Large intestine (tissue), 12 donors: ENCODE data around the gene SP4. TPM values are rescaled to one million over a fixed set of nuclear protein-coding genes. Genes with fewer than 3 reads are reported as not detected.

Experiments
- DNase-seq, 2 donors: peaks; one replicate each; pipeline versions ENCODE4 v3.0.0 to v3.0.0-alpha.2; 2013
- H3K27ac ChIP-seq: one replicate; pipeline ENCODE4 v1.5.1; 2013; ENCODE audit warnings: low read length
- H3K27me3 ChIP-seq: 2 replicates; pipeline ENCODE4 v1.6.1; 2013; ENCODE audit warnings: low read length; ENCODE audit not compliant: control insufficient read depth, insufficient read depth
- H3K36me3 ChIP-seq: 2 replicates; pipeline ENCODE4 v1.6.1; 2013; ENCODE audit warnings: low read length; ENCODE audit not compliant: control insufficient read depth, insufficient read depth
- H3K4me1 ChIP-seq: one replicate; pipeline ENCODE4 v1.6.1; 2013; ENCODE audit warnings: low read length; ENCODE audit not compliant: control insufficient read depth, insufficient read depth
- H3K4me3 ChIP-seq: one replicate; pipeline ENCODE4 v1.5.1; 2013; ENCODE audit warnings: low read length
- H3K9me3 ChIP-seq: one replicate; pipeline ENCODE4 v1.6.1; 2013; ENCODE audit warnings: mild to moderate bottlenecking, low read depth, low read length, moderate library complexity; ENCODE audit not compliant: control insufficient read depth
- WGBS: methylation state at CpG from one replicate; pipeline ENCODE4 v1.1.5; 2013; ENCODE audit warnings: low lambda C conversion rate; ENCODE audit not compliant: insufficient coverage; 5-methylcytosine and 5-hydroxymethylcytosine counted together
- long read RNA-seq, 11 donors: transcript quantifications; one replicate each; lab custom pipeline, GENCODE V29; 2026
- polyA plus RNA-seq: library from polyadenylated mRNA; unstranded; fragments of 120-200 nt; gene quantifications from one replicate; pipeline ENCODE4 v1.2.1, GENCODE V29; 2013

SP4 gene
- 5.0 TPM for polyA plus RNA-seq
- long read RNA-seq, donor 1 = 0 reads
- long read RNA-seq, donor 2, full-length matches to known transcripts = 2 of 2 reads
- long read RNA-seq, donor 2, partial matches to known transcripts = 0 of 2 reads
- long read RNA-seq, donor 2, other reads (novel, unspliced or antisense) = 0 of 2 reads
- long read RNA-seq, donor 3 = 0 reads
- long read RNA-seq, donor 4 = 0 reads
- long read RNA-seq, donor 5 = 0 reads
- long read RNA-seq, donor 6, full-length matches to known transcripts = 1 of 1 reads
- long read RNA-seq, donor 6, partial matches to known transcripts = 0 of 1 reads
- long read RNA-seq, donor 6, other reads (novel, unspliced or antisense) = 0 of 1 reads
- long read RNA-seq, donor 7 = 0 reads
- long read RNA-seq, donor 8 = 0 reads
- long read RNA-seq, donor 9 = 0 reads
- long read RNA-seq, donor 10, full-length matches to known transcripts = 2 of 2 reads
- long read RNA-seq, donor 10, partial matches to known transcripts = 0 of 2 reads
- long read RNA-seq, donor 10, other reads (novel, unspliced or antisense) = 0 of 2 reads
- long read RNA-seq, donor 11 = 0 reads

GRCh38 chr7:21427871-21428658 is at the start of gene SP4:
Gene SP4 (plus strand): TSS chr7:21428083. CDS start chr7:21428252, 169 bp downstream.
- H3K36me3 ChIP-seq = no peaks in the 10 kb centered on the region

GRCh38 chr7:21383227-21384220 is 44.4 kb upstream of the SP4 start:
- no peak overlapping the region for H3K27ac ChIP-seq
- no peaks in the 10 kb centered on the region for H3K4me1 ChIP-seq
- no peak overlapping the region for H3K4me3 ChIP-seq
- 40% methylated on average over 1 of the region's 2 CpGs for WGBS
- no peak for DNase-seq
- no peaks in the 10 kb centered on the region for H3K9me3 ChIP-seq
- peaks cover 14% of the 10 kb centered on the region for H3K27me3 ChIP-seq
- no peaks in the 10 kb centered on the region for H3K36me3 ChIP-seq

More at GRCh38 chr7:21427871-21428658, at the start of gene SP4:
- WGBS = 0% methylated on average over 1 of the region's 63 CpGs
- Histone ChIP-seq H3K4me1 (peaks cover 3% of the 10 kb centered on the region), H3K4me3 (peak within 1 kb of the TSS; percentile 91), H3K27ac (peak within 1 kb of the TSS; percentile 93), H3K27me3 (no peaks in the 10 kb centered on the region), H3K9me3 (no peaks in the 10 kb centered on the region)
- peak; percentile 91 to 98 for DNase-seq

GRCh38 chr7:21393937-21394336 is 33.9 kb upstream of the SP4 start:
- no peak overlapping the region for H3K4me3 ChIP-seq
- peaks cover 46% of the 10 kb centered on the region for H3K27me3 ChIP-seq
- H3K36me3 ChIP-seq = no peaks in the 10 kb centered on the region
- no peak overlapping the region for H3K27ac ChIP-seq
- H3K4me1 ChIP-seq = no peaks in the 10 kb centered on the region
- 30% methylated on average over 1 of the region's 2 CpGs for WGBS
- DNase-seq = peak in 1 of 2 donors; percentile 47
- H3K9me3 ChIP-seq = no peaks in the 10 kb centered on the region

GRCh38 chr7:21401944-21402343 is 25.9 kb upstream of the SP4 start:
- DNase-seq = no peak
- 82% methylated on average over 2 of the region's 5 CpGs for WGBS
- no peaks in the 10 kb centered on the region for H3K9me3 ChIP-seq

GRCh38 chr7:21407796-21408480 is 19.9 kb upstream of the SP4 start:
- Histone ChIP-seq H3K36me3 (no peaks in the 10 kb centered on the region), H3K9me3 (no peaks in the 10 kb centered on the region), H3K27ac (no peak overlapping the region), H3K4me3 (no peak overlapping the region), H3K4me1 (no peaks in the 10 kb centered on the region), H3K27me3 (peaks cover 26% of the 10 kb centered on the region)
- DNase-seq = no peak
- 85% methylated on average over 4 of the region's 4 CpGs for WGBS

More at GRCh38 chr7:21401944-21402343, 25.9 kb upstream of the SP4 start:
- Histone ChIP-seq H3K4me3 (no peak overlapping the region), H3K27ac (no peak overlapping the region), H3K4me1 (no peaks in the 10 kb centered on the region), H3K27me3 (peaks cover 26% of the 10 kb centered on the region), H3K36me3 (no peaks in the 10 kb centered on the region)

GRCh38 chr7:21408481-21408820 is 19.4 kb upstream of the SP4 start:
- Histone ChIP-seq H3K27me3 (peaks cover 24% of the 10 kb centered on the region), H3K4me1 (no peaks in the 10 kb centered on the region), H3K9me3 (no peaks in the 10 kb centered on the region), H3K36me3 (no peaks in the 10 kb centered on the region), H3K27ac (no peak overlapping the region), H3K4me3 (no peak overlapping the region)
- WGBS = 100% methylated on average over 3 of the region's 3 CpGs
- no peak for DNase-seq

GRCh38 chr7:21412410-21412851 is 15.5 kb upstream of the SP4 start:
- H3K27ac ChIP-seq = no peak overlapping the region

GRCh38 chr7:21412957-21413356 is 14.9 kb upstream of the SP4 start:
- H3K4me1 ChIP-seq = no peaks in the 10 kb centered on the region
- peaks cover 16% of the 10 kb centered on the region for H3K27me3 ChIP-seq
- H3K4me3 ChIP-seq = no peak overlapping the region
- H3K27ac ChIP-seq = no peak overlapping the region
- H3K36me3 ChIP-seq = no peaks in the 10 kb centered on the region
- no peak for DNase-seq
- no peaks in the 10 kb centered on the region for H3K9me3 ChIP-seq
- 60% methylated on average over 1 of the region's 2 CpGs for WGBS

More at GRCh38 chr7:21412410-21412851, 15.5 kb upstream of the SP4 start:
- 80% methylated on average over 1 of the region's 1 CpG for WGBS
- H3K4me3 ChIP-seq = no peak overlapping the region
- no peaks in the 10 kb centered on the region for H3K9me3 ChIP-seq
- DNase-seq = no peak
- no peaks in the 10 kb centered on the region for H3K36me3 ChIP-seq
- no peaks in the 10 kb centered on the region for H3K4me1 ChIP-seq
- H3K27me3 ChIP-seq = peaks cover 16% of the 10 kb centered on the region

- no peaks in the 10 kb centered on the region for H3K9me3 ChIP-seq
- no peak for DNase-seq
These were observed 14.4 kb upstream of the SP4 start for GRCh38 chr7:21413502-21413901.

More at GRCh38 chr7:21413502-21413901, 14.4 kb upstream of the SP4 start:
- H3K27ac ChIP-seq = no peak overlapping the region
- no peak overlapping the region for H3K4me3 ChIP-seq
- H3K36me3 ChIP-seq = no peaks in the 10 kb centered on the region
- peaks cover 16% of the 10 kb centered on the region for H3K27me3 ChIP-seq
- H3K4me1 ChIP-seq = no peaks in the 10 kb centered on the region
